ENCODE data around the gene SUPT5H. TPM values are rescaled to one million over a fixed set of nuclear protein-coding genes. Genes with fewer than 3 reads are reported as not detected.
A peak's percentile ranks its signal among the peaks of the same experiment; 100 is the strongest.

The SUPT5H gene
- total RNA-seq, 2 experiments from 2014 or later = 127 to 141 TPM

GRCh38 chr19:39494661-39495060 is 49.3 kb downstream of the SUPT5H start:
- peaks cover 20% of the 10 kb centered on the region for H3K27me3 Mint-ChIP-seq
- ChIA-PET POLR2A (interaction anchor here (0.9 kb wide), 1 partner anchor 60 kb away, joined by 3 read pairs; no protein-coding TSS in a partner anchor), CTCF (no interaction called here)
- intact Hi-C loops (cut with micrococcal nuclease) = no loop called here
- no peaks in the 10 kb centered on the region for H3K9me3 Mint-ChIP-seq
- ATAC-seq = no peak
- peaks cover 6% of the 10 kb centered on the region for H3K36me3 Mint-ChIP-seq (ENCODE audit: low read depth)
- no peak overlapping the region for H3K4me3 Mint-ChIP-seq
- no peak overlapping the region for H3K27ac Mint-ChIP-seq
- peaks cover 12% of the 10 kb centered on the region for H3K4me1 Mint-ChIP-seq (ENCODE audit: low read depth)
- no peak for TF ChIP-seq CTCF (IDR thresholded peaks at IDR 0.05)
- DNase-seq = no peak

- no peaks in the 10 kb centered on the region for H3K9me3 Mint-ChIP-seq
- H3K27me3 Mint-ChIP-seq = peaks cover 31% of the 10 kb centered on the region
- ATAC-seq (no peak), DNase-seq (no peak)
- H3K36me3 Mint-ChIP-seq (ENCODE audit: low read depth) = no peaks in the 10 kb centered on the region
- H3K27ac Mint-ChIP-seq = no peak overlapping the region
- CTCF ChIA-PET = interaction anchor here (0.9 to 5.9 kb wide), 3 partner anchors 22 to 43 kb away, joined by 4 to 29 read pairs (median 6); partner anchors contain the start of genes EID2 and EID2B
- intact Hi-C loops (cut with micrococcal nuclease) = no loop called here
- POLR2A ChIA-PET = interaction anchor here (1.4 kb wide), 1 partner anchor 60 kb away, joined by 4 read pairs; the partner anchor contains the start of gene RPS16
- H3K4me3 Mint-ChIP-seq = no peak overlapping the region
- H3K4me1 Mint-ChIP-seq (ENCODE audit: low read depth) = peaks cover 14% of the 10 kb centered on the region
- no peak for TF ChIP-seq CTCF (IDR thresholded peaks at IDR 0.05)
Measured at GRCh38 chr19:39496063-39496462, 50.7 kb downstream of the SUPT5H start.

GRCh38 chr19:39497701-39497995 is 52.3 kb downstream of the SUPT5H start:
- intact Hi-C loops (cut with micrococcal nuclease) = no loop called here
- H3K27me3 Mint-ChIP-seq = peaks cover 38% of the 10 kb centered on the region
- H3K4me1 Mint-ChIP-seq (ENCODE audit: low read depth) = peaks cover 14% of the 10 kb centered on the region
- no peak overlapping the region for H3K27ac Mint-ChIP-seq
- H3K4me3 Mint-ChIP-seq = no peak overlapping the region
- CTCF ChIA-PET = interaction anchor here (0.6 to 5.9 kb wide), 5 partner anchors 11 to 174 kb away, joined by 3 to 29 read pairs (median 6); partner anchors contain the start of gene EID2B
- TF ChIP-seq CTCF (IDR thresholded peaks at IDR 0.05) = no peak
- ATAC-seq = no peak
- no peak for DNase-seq
- POLR2A ChIA-PET = interaction anchor here (0.7 kb wide), 1 partner anchor 118 kb away, joined by 3 read pairs; no protein-coding TSS in a partner anchor
- H3K9me3 Mint-ChIP-seq = no peaks in the 10 kb centered on the region
- H3K36me3 Mint-ChIP-seq (ENCODE audit: low read depth) = no peaks in the 10 kb centered on the region

- ChIA-PET CTCF (interaction anchor here (0.6 to 5.9 kb wide), 6 partner anchors 11 to 174 kb away, joined by 3 to 29 read pairs (median 4); partner anchors contain the start of gene EID2B), POLR2A (interaction anchor here (0.7 to 1.5 kb wide), 4 partner anchors 17 to 118 kb away, joined by 3 to 7 read pairs (median 3); partner anchors contain the start of gene SUPT5H)
- Mint-ChIP-seq H3K36me3 (ENCODE audit: low read depth) (no peaks in the 10 kb centered on the region), H3K27me3 (peaks cover 40% of the 10 kb centered on the region), H3K4me1 (ENCODE audit: low read depth) (peaks cover 17% of the 10 kb centered on the region), H3K4me3 (peak overlapping the region; percentile 55), H3K27ac (no peak overlapping the region), H3K9me3 (no peaks in the 10 kb centered on the region)
- peak; percentile 36 for TF ChIP-seq CTCF (IDR thresholded peaks at IDR 0.05)
- DNase-seq = peak; percentile 41
- peak; percentile 37 for ATAC-seq
- intact Hi-C loops (cut with micrococcal nuclease) = no loop called here
Measured at GRCh38 chr19:39497996-39498797, 52.8 kb downstream of the SUPT5H start.

Data from activated CD8-positive, alpha-beta T cell treated with anti-CD3 and anti-CD28 coated beads for 36 hours (primary cell).